Endothelial cell of umbilical vein (primary cell): ENCODE data around the gene HIGD1C.

ENCODE experiments used
- CTCF ChIP-seq, 2 donors: IDR thresholded peaks; 1 replicate in 1 of 2; 2 replicates in 1 of 2; pipeline ENCODE4 v1.5.1; 2011; ENCODE audit warnings: low read length in 2 of 2, mild to moderate bottlenecking in 2 of 2, moderate library complexity in 2 of 2, control low read depth in 1 of 2, inconsistent platforms in 1 of 2, low read depth in 1 of 2; ENCODE audit not compliant: insufficient read depth in 1 of 2; ENCODE audit errors: extremely low read depth in 1 of 2
- EZH2 ChIP-seq: IDR thresholded peaks from 2 replicates; pipeline ENCODE4 v1.6.1; 2012; ENCODE audit warnings: borderline replicate concordance, low read depth, mild to moderate bottlenecking, moderate library complexity, low read length, inconsistent platforms; ENCODE audit not compliant: severe bottlenecking
- FOS ChIP-seq: IDR thresholded peaks from 2 replicates; pipeline ENCODE4 v1.6.1; 2011; ENCODE audit warnings: mild to moderate bottlenecking, low read length, moderate library complexity, borderline replicate concordance; ENCODE audit not compliant: insufficient read depth
- GATA2 ChIP-seq: IDR thresholded peaks from 2 replicates; pipeline ENCODE4 v1.7.0; 2011; ENCODE audit warnings: low read depth, mild to moderate bottlenecking, moderate library complexity, mixed read lengths, low read length; ENCODE audit not compliant: insufficient read length, insufficient read depth
- JUN ChIP-seq: IDR thresholded peaks from 2 replicates; pipeline ENCODE4 v1.6.1; 2011; ENCODE audit warnings: borderline replicate concordance, low read depth; ENCODE audit not compliant: insufficient read length, insufficient read depth
- MYC ChIP-seq: IDR thresholded peaks from one replicate; pipeline ENCODE4 v1.6.1; 2011; ENCODE audit warnings: mild to moderate bottlenecking, low read depth, low read length
- POLR2A ChIP-seq: IDR thresholded peaks from 2 replicates; pipeline ENCODE4 v1.6.1; 2012; ENCODE audit warnings: low read depth, mild to moderate bottlenecking, control low read depth, low read length
- POLR2AphosphoS5 ChIP-seq: IDR thresholded peaks from 2 replicates; pipeline ENCODE4 v1.6.1; 2012; ENCODE audit warnings: low read depth, mild to moderate bottlenecking, control low read depth, low read length, moderate library complexity; ENCODE audit not compliant: insufficient read depth
- TF ChIP-seq, protein P1 (sequence below): IDR thresholded peaks from 2 replicates; pipeline ENCODE4 v1.6.1; 2011; ENCODE audit not compliant: insufficient read depth, insufficient read length

DNA sequence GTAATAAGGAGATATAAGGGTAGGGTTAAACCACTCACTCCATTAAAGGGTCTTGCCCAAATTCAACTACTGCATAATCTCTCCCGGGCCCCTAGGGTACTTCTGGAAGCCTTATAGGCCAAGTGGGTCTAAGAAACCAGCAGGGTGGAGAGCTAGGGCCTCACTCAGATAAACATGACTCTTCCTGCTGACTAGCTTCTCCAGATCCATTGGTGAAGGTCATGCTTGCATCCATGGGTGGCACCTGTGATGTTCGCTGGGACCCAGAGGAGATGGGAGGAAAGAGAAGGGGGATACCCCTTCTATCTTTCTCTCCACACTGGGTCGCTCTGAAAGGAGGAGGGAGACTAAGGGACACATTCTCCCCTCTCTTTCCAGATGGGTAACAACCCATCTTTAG is 36.1 kb upstream of the HIGD1C start:
- no peak for TF ChIP-seq CTCF (IDR thresholded peaks at IDR 0.05; ENCODE audit: extremely low read depth in 1 of 2, insufficient read depth in 1 of 2, low read depth in 1 of 2, low read length in 2 of 2)
- no peak for TF ChIP-seq POLR2AphosphoS5
- no peak for TF ChIP-seq EZH2
- TF ChIP-seq POLR2A: no peak
- TF ChIP-seq, protein P1, sequence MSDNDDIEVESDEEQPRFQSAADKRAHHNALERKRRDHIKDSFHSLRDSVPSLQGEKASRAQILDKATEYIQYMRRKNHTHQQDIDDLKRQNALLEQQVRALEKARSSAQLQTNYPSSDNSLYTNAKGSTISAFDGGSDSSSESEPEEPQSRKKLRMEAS: no peak
- no peak for TF ChIP-seq MYC
- TF ChIP-seq JUN: no peak
- no peak for TF ChIP-seq FOS
- TF ChIP-seq GATA2: no peak
